CD14-positive monocyte (primary cell): ENCODE results near the gene CD6. TPM values are rescaled to one million over a fixed set of nuclear protein-coding genes. Genes with fewer than 3 reads are reported as not detected.

Experiments
- DNase-seq, 3 donors: peaks; one replicate each; pipeline ENCODE4 v3.0.0-alpha.2; 2011 to 2022
- H2AFZ ChIP-seq: 2 replicates; pipeline ENCODE4 v1.6.0; 2012; ENCODE audit warnings: mild to moderate bottlenecking, low read depth, low read length, inconsistent platforms; ENCODE audit not compliant: insufficient read depth, poor library complexity, severe bottlenecking
- H3K27ac ChIP-seq, 2 donors: 1 replicate in 1 of 2; 2 replicates in 1 of 2; pipeline ENCODE4 v1.5.1; 2012 to 2013; ENCODE audit warnings: low read length in 2 of 2, control low read depth in 1 of 2, inconsistent platforms in 1 of 2, low read depth in 1 of 2, mild to moderate bottlenecking in 1 of 2
- H3K27me3 ChIP-seq, 2 donors: one replicate each; pipeline versions ENCODE4 v1.6.0 to v1.6.1; 2011 to 2013; ENCODE audit warnings: low read length in 2 of 2; ENCODE audit not compliant: control insufficient read depth in 2 of 2, insufficient read depth in 2 of 2
- H3K36me3 ChIP-seq, 2 donors: replicated peaks in 1 of 2; 1 replicate in 1 of 2; 2 replicates in 1 of 2; pipeline versions ENCODE4 v1.5.1 to v1.6.1; 2012 to 2013; ENCODE audit warnings: low read length in 2 of 2, control low read depth in 1 of 2, inconsistent platforms in 1 of 2, mild to moderate bottlenecking in 1 of 2; ENCODE audit not compliant: insufficient read depth in 2 of 2, control insufficient read depth in 1 of 2
- H3K4me1 ChIP-seq, 2 donors: 1 replicate in 1 of 2; 2 replicates in 1 of 2; pipeline versions ENCODE4 v1.5.1 to v1.6.1; 2012 to 2013; ENCODE audit warnings: low read length in 2 of 2, control low read depth in 1 of 2, inconsistent platforms in 1 of 2, mild to moderate bottlenecking in 1 of 2, moderate library complexity in 1 of 2; ENCODE audit not compliant: insufficient read depth in 2 of 2, control insufficient read depth in 1 of 2
- H3K4me2 ChIP-seq: replicated peaks from 2 replicates; pipeline ENCODE3; 2012; ENCODE audit warnings: low read length, moderate library complexity, mild to moderate bottlenecking; ENCODE audit not compliant: poor library complexity, severe bottlenecking; ENCODE audit errors: extremely low read depth
- H3K4me3 ChIP-seq, 3 experiments: fragments of 200-600 bp in 1 of 3; sonication (generic) in 1 of 3; replicated peaks in 1 of 3; 1 replicate in 2 of 3; 2 replicates in 1 of 3; pipeline ENCODE4 v1.5.1; 2011 to 2013; ENCODE audit warnings: low read length in 3 of 3, mild to moderate bottlenecking in 3 of 3, control low read depth in 2 of 3, low read depth in 2 of 3, inconsistent platforms in 1 of 3, moderate library complexity in 1 of 3
- H3K79me2 ChIP-seq: 2 replicates; pipeline ENCODE4 v1.6.0; 2012; ENCODE audit warnings: mild to moderate bottlenecking, control low read depth, inconsistent platforms, low read length, moderate library complexity; ENCODE audit not compliant: insufficient read depth
- H3K9ac ChIP-seq: 2 replicates; pipeline ENCODE4 v1.6.0; 2017; ENCODE audit warnings: low read length, mild to moderate bottlenecking; ENCODE audit not compliant: insufficient read depth, poor library complexity, severe bottlenecking
- H3K9me3 ChIP-seq, 2 donors: replicated peaks in 1 of 2; 1 replicate in 1 of 2; 2 replicates in 1 of 2; pipeline versions ENCODE4 v1.5.1 to v1.6.1; 2012 to 2013; ENCODE audit warnings: low read length in 2 of 2, control low read depth in 1 of 2; ENCODE audit not compliant: control insufficient read depth in 1 of 2, insufficient read depth in 1 of 2
- H4K20me1 ChIP-seq: 2 replicates; pipeline ENCODE4 v1.6.0; 2012; ENCODE audit warnings: mild to moderate bottlenecking, low read length, control low read depth, moderate library complexity; ENCODE audit not compliant: insufficient read depth
- H3K27ac Mint-ChIP-seq, 7 donors: one replicate each; pipeline ENCODE4 v1.8.0; 2020; ENCODE audit warnings: mild to moderate bottlenecking in 7 of 7, mixed read lengths in 7 of 7, moderate library complexity in 6 of 7, inconsistent platforms in 2 of 7
- H3K27me3 Mint-ChIP-seq, 3 donors: one replicate each; pipeline ENCODE4 v1.8.0; 2021 to 2022; ENCODE audit warnings: low read depth in 3 of 3, mild to moderate bottlenecking in 3 of 3, mixed read lengths in 3 of 3, moderate library complexity in 3 of 3, inconsistent platforms in 1 of 3
- H3K36me3 Mint-ChIP-seq, 2 donors: one replicate each; pipeline ENCODE4 v1.8.0; 2020; ENCODE audit warnings: mixed read lengths in 2 of 2, inconsistent platforms in 1 of 2, mild to moderate bottlenecking in 1 of 2
- H3K4me1 Mint-ChIP-seq: one replicate; pipeline ENCODE4 v1.8.0; 2020; ENCODE audit warnings: mild to moderate bottlenecking, mixed read lengths
- H3K4me3 Mint-ChIP-seq, 2 donors: one replicate each; pipeline ENCODE4 v1.8.0; 2020; ENCODE audit warnings: mild to moderate bottlenecking in 2 of 2, mixed read lengths in 2 of 2, moderate library complexity in 1 of 2
- H3K9me3 Mint-ChIP-seq, 7 donors: one replicate each; pipeline ENCODE4 v1.8.0; 2020 to 2022; ENCODE audit warnings: mixed read lengths in 7 of 7, mild to moderate bottlenecking in 6 of 7, moderate library complexity in 6 of 7, inconsistent platforms in 2 of 7
- CTCF ChIP-seq: fragments of 200-600 bp; IDR thresholded peaks from one replicate; pipeline ENCODE4 v1.8.0; 2022; ENCODE audit warnings: antibody characterized with exemption, mild to moderate bottlenecking
- WGBS: methylation state at CpG from one replicate; pipeline ENCODE4 v1.1.5; 2013; ENCODE audit warnings: missing lambda C conversion rate; ENCODE audit not compliant: insufficient coverage; 5-methylcytosine and 5-hydroxymethylcytosine counted together
- intact Hi-C, 2 donors: fragments of 100-400 bp; cut with micrococcal nuclease; formaldehyde crosslinking; loops; one replicate each; pipeline versions ENCODE4 v1.15.0 to v1.15.1; 2023
- polyA plus RNA-seq, 3 donors: library from polyadenylated mRNA; depleted of rRNA in 1 of 3; unstranded in 2 of 3; stranded (reverse) in 1 of 3; fragments of 300-500 nt in 2 of 3; fragments of >200 nt in 1 of 3; fragmentation: Illumina TruSeq in 2 of 3; gene quantifications; 1 replicate in 2 of 3; 2 replicates in 1 of 3; pipeline ENCODE4 v1.2.3, GENCODE V29; 2012 to 2021

Gene CD6
- polyA plus RNA-seq, 3 donors: 0.09 to 0.39 (median 0.39) TPM

- H3K4me1 Mint-ChIP-seq: peaks cover 15% of the 10 kb centered on the region
- DNase-seq: no peak
- no peak overlapping the region for H3K4me2 ChIP-seq
- H3K27me3 ChIP-seq: no peaks in the 10 kb centered on the region
- no peak overlapping the region for H2AFZ ChIP-seq
- no peak overlapping the region for H3K4me3 ChIP-seq
- H3K4me1 ChIP-seq: peaks cover 11 to 13% of the 10 kb centered on the region in 2 donors
- peaks cover 0 to 2% (median 0%) of the 10 kb centered on the region in 7 donors for H3K9me3 Mint-ChIP-seq
- no peaks in the 10 kb centered on the region for H3K79me2 ChIP-seq
- no peaks in the 10 kb centered on the region for H3K36me3 ChIP-seq
- TF ChIP-seq CTCF: no peak
- no peak overlapping the region for H3K27ac Mint-ChIP-seq
- 100% methylated on average over 2 of the region's 4 CpGs for WGBS
- no peak overlapping the region for H3K9ac ChIP-seq
- H4K20me1 ChIP-seq: no peaks in the 10 kb centered on the region
- H3K27ac ChIP-seq: no peak overlapping the region
- H3K36me3 Mint-ChIP-seq: no peaks in the 10 kb centered on the region
- H3K9me3 ChIP-seq: no peaks in the 10 kb centered on the region
- H3K4me3 Mint-ChIP-seq: no peak overlapping the region
- intact Hi-C loops: no loop called here
- H3K27me3 Mint-ChIP-seq: peaks cover 3 to 7% (median 7%) of the 10 kb centered on the region in 3 donors
These were observed 61.9 kb downstream of the CD6 start for GRCh38 chr11:61033417-61033816.

- no peak overlapping the region for H3K4me2 ChIP-seq
- DNase-seq: no peak
- peaks cover 0 to under 1% (median 0%) of the 10 kb centered on the region in 7 donors for H3K9me3 Mint-ChIP-seq
- H3K27me3 Mint-ChIP-seq: peaks cover 3 to 9% (median 7%) of the 10 kb centered on the region in 3 donors
- no peak overlapping the region for H3K4me3 Mint-ChIP-seq
- H3K4me1 Mint-ChIP-seq: peaks cover 8% of the 10 kb centered on the region
- no peaks in the 10 kb centered on the region for H3K9me3 ChIP-seq
- WGBS: 85% methylated on average over 4 of the region's 4 CpGs
- no peak overlapping the region for H3K4me3 ChIP-seq
- intact Hi-C loops: no loop called here
- H3K36me3 ChIP-seq: no peaks in the 10 kb centered on the region
- no peaks in the 10 kb centered on the region for H3K79me2 ChIP-seq
- TF ChIP-seq CTCF: no peak
- H2AFZ ChIP-seq: no peak overlapping the region
- peaks cover 4 to 6% of the 10 kb centered on the region in 2 donors for H3K4me1 ChIP-seq
- no peak overlapping the region for H3K9ac ChIP-seq
- no peaks in the 10 kb centered on the region for H4K20me1 ChIP-seq
- no peak overlapping the region for H3K27ac ChIP-seq
- no peak overlapping the region for H3K27ac Mint-ChIP-seq
- H3K27me3 ChIP-seq: no peaks in the 10 kb centered on the region
- no peaks in the 10 kb centered on the region for H3K36me3 Mint-ChIP-seq
These were observed 62.6 kb downstream of the CD6 start for GRCh38 chr11:61034111-61034510.
